Thyroid gland (tissue), 4 donors: ENCODE results near the gene ZNF528.

ENCODE experiments used
- CTCF ChIP-seq, 6 experiments: fragments of 200-600 bp in 3 of 6; fragments of 450-650 bp in 3 of 6; sonication (generic) in 3 of 6; IDR thresholded peaks; one replicate each; pipeline ENCODE4 v1.5.1; 2016 to 2019; ENCODE audit warnings: antibody characterized with exemption in 6 of 6, mild to moderate bottlenecking in 2 of 6, inconsistent platforms in 1 of 6, moderate library complexity in 1 of 6
- POLR2A ChIP-seq, 2 donors: fragments of 450-650 bp; IDR thresholded peaks; one replicate each; pipeline ENCODE4 v1.6.1; 2017; ENCODE audit warnings: antibody characterized with exemption in 2 of 2, mild to moderate bottlenecking in 2 of 2, moderate library complexity in 1 of 2

GRCh38 chr19:52369559-52370340, 27.9 kb upstream of the ZNF528 start, which contains the start of gene ZNF880:
- TF ChIP-seq CTCF (IDR thresholded peaks at IDR 0.05) (peak in 1 of 6 experiments; percentile 24), POLR2A (IDR thresholded peaks at IDR 0.05) (peak in 1 of 2 donors; percentile 66)
